ENCODE results near the gene AVPR2.

The AVPR2 gene

GRCh38 chrX:153926552-153926857 is 22.0 kb downstream of the AVPR2 start:
- TF ChIP-seq, protein P1, sequence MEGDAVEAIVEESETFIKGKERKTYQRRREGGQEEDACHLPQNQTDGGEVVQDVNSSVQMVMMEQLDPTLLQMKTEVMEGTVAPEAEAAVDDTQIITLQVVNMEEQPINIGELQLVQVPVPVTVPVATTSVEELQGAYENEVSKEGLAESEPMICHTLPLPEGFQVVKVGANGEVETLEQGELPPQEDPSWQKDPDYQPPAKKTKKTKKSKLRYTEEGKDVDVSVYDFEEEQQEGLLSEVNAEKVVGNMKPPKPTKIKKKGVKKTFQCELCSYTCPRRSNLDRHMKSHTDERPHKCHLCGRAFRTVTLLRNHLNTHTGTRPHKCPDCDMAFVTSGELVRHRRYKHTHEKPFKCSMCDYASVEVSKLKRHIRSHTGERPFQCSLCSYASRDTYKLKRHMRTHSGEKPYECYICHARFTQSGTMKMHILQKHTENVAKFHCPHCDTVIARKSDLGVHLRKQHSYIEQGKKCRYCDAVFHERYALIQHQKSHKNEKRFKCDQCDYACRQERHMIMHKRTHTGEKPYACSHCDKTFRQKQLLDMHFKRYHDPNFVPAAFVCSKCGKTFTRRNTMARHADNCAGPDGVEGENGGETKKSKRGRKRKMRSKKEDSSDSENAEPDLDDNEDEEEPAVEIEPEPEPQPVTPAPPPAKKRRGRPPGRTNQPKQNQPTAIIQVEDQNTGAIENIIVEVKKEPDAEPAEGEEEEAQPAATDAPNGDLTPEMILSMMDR (IDR thresholded peaks at IDR 0.05) = no peak

- TF ChIP-seq, protein P1 (IDR thresholded peaks at IDR 0.05) = no peak
Observed at GRCh38 chrX:153926858-153927671, 22.6 kb downstream of the AVPR2 start.

DNA sequence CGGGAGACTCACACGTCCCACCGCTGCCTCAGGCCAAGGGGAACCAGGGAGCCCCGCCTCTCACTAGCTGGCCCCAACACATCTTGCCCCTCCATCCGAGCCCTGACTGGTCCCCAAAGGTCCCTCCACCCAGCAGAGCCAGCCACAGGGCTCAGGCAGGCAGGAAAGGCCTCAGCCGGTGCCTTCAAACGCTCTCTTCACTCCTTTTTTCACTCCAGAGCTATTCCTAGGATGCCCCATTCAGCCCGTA is 23.1 kb downstream of the AVPR2 start:
- TF ChIP-seq, protein P1 (IDR thresholded peaks at IDR 0.05) = no peak

DNA sequence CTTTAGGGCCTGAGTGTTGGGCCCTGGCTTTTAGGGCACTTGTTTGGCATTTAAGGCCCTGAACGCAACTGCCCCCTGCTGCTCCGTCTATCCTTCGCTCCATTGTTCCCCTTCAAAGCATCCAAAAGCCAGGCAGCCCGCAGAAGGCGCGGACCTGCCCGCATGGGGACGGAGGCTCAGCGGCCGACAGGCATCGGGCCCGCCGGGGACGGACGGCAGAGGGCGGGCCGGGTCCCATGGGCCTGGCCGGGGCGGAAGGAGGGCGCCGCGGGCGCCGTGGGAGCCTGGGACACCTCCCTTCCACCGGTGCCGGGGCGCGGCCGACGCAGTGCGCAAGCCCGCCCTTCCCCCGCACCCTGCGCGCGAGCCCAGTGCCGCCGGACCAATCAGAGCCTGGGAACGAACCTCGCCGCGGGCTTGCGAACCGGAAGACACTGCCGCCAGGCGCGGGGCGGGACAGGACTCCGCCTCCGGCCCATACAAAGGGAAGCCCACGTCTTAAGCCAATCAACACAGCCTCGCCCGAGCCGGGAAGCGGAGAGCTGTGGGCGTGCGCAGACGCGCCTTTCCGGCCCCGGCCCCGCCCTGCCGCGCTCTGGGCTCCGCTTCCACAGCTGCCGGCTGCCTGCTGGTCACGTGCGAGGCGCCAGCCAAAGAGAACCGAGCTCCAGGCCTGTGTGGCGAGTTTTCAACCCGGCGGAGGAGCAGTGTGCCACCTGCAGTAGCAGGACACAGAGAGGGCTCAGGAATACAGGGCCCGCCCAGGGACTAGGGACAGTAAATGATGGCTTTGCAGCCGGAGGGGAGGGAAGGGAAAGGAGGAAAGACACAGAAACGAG is 23.7 kb downstream of the AVPR2 start:
- TF ChIP-seq, protein P1 (IDR thresholded peaks at IDR 0.05) = no peak

GRCh38 chrX:153928846-153929245 is 24.4 kb downstream of the AVPR2 start:
- TF ChIP-seq, protein P1 (IDR thresholded peaks at IDR 0.05) = no peak

- TF ChIP-seq, protein P1 (IDR thresholded peaks at IDR 0.05) = no peak
Observed at GRCh38 chrX:153929576-153929975, 25.1 kb downstream of the AVPR2 start.

DNA sequence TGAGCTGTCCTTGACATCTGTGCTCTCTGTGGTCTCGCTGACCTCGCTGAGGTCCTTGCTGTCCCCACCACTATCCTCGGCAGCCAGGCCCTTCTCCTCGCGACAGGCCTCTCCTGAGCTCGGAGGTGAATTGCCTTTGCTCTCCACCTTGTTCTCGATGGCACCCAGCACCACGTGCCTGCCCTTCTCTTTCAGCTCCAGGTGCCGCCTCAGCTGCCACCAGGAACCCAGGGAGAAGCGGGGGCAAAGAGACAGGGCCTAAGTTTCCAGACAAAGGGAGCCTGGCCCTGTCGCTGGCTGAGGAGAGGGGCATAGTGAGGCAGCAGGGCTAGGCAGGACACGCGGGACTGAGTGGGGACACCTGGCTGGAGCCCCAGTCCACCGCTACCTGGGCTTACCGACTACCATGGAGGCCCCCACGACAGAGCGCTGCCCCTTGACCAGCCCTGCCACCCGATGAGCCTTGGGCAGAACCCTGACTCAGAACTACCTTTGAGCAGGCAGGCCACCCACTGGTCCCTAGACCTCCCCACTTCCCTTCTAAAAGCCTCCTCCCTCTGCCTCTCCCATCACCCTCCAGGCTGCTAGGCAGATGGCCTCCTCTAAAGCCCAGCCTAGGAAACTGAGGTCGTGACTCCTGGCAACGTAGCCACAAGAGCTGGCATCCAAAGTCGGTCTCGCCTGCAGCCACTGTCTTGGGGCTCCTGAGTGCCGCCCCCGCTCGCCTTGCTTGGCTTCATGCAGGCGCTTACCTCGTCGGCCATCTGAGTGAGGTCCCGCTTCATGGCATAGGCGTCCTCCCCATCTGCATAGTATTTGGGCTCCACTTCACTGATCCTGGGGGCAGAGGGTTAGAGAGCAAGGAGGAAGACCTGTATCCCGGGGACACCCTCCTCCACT is 25.8 kb downstream of the AVPR2 start:
- TF ChIP-seq, protein P1 (IDR thresholded peaks at IDR 0.05) = no peak

All from LNCAP (cell line).